GM23338 (cell line): Measurements from ENCODE around the gene EPAS1. TPM values are rescaled to one million over a fixed set of nuclear protein-coding genes. Genes with fewer than 3 reads are reported as not detected.

Source experiments
- ATAC-seq: fragments of 200-7000 bp; cut with Tn5 transposase; 3 replicates; pipeline ENCODE4 v1.9.1; 2020
- DNase-seq: peaks from one replicate; pipeline ENCODE4 v3.0.0-alpha.2; 2015; ENCODE audit warnings: low spot score
- H2AFZ ChIP-seq: fragments of 200-600 bp; sonication (generic); 2 replicates; pipeline ENCODE4 v1.8.0; 2016; ENCODE audit warnings: antibody characterized with exemption, mild to moderate bottlenecking, moderate library complexity
- H3F3A ChIP-seq: fragments of 200-600 bp; sonication (generic); replicated peaks from 2 replicates; pipeline ENCODE4 v1.8.0; 2017; ENCODE audit warnings: antibody characterized with exemption, mixed run types, low read depth
- H3K27ac ChIP-seq: fragments of 200-600 bp; sonication (generic); 2 replicates; pipeline ENCODE4 v1.6.1; 2016; ENCODE audit warnings: low read depth
- H3K27me3 ChIP-seq: fragments of 200-600 bp; sonication (generic); 2 replicates; pipeline ENCODE4 v1.8.0; 2016; ENCODE audit warnings: mild to moderate bottlenecking, mixed run types, moderate library complexity; ENCODE audit not compliant: insufficient read depth
- H3K36me3 ChIP-seq: fragments of 200-600 bp; sonication (generic); 2 replicates; pipeline ENCODE4 v1.8.0; 2016; ENCODE audit warnings: mild to moderate bottlenecking; ENCODE audit not compliant: insufficient read depth
- H3K4me1 ChIP-seq: fragments of 200-600 bp; sonication (generic); 2 replicates; pipeline ENCODE4 v1.8.0; 2016; ENCODE audit warnings: mild to moderate bottlenecking, moderate library complexity; ENCODE audit not compliant: insufficient read depth
- H3K4me2 ChIP-seq: fragments of 200-600 bp; sonication (generic); 2 replicates; pipeline ENCODE4 v1.7.1; 2017; ENCODE audit warnings: mixed run types
- H3K4me3 ChIP-seq: fragments of 200-600 bp; sonication (generic); 2 replicates; pipeline ENCODE4 v1.6.1; 2016; ENCODE audit warnings: mixed run types
- H3K79me2 ChIP-seq: fragments of 200-600 bp; sonication (generic); replicated peaks from 2 replicates; pipeline ENCODE4 v1.8.0; 2017; ENCODE audit warnings: mild to moderate bottlenecking; ENCODE audit not compliant: insufficient read depth
- H3K9me2 ChIP-seq: fragments of 200-600 bp; sonication (generic); 2 replicates; pipeline ENCODE4 v1.8.0; 2017; ENCODE audit not compliant: insufficient read depth
- H4K20me1 ChIP-seq: fragments of 200-600 bp; sonication (generic); replicated peaks from 2 replicates; pipeline ENCODE4 v1.8.0; 2017; ENCODE audit warnings: mild to moderate bottlenecking; ENCODE audit not compliant: insufficient read depth
- H3K27ac Mint-ChIP-seq: 2 replicates; pipeline ENCODE4 v1.8.0; 2020; ENCODE audit warnings: inconsistent platforms, mild to moderate bottlenecking, moderate library complexity, mixed read lengths
- H3K27me3 Mint-ChIP-seq: 3 replicates; pipeline ENCODE4 v1.8.0; 2022; ENCODE audit warnings: low read depth, mild to moderate bottlenecking, moderate library complexity, mixed read lengths, inconsistent platforms; ENCODE audit not compliant: insufficient read depth, poor library complexity
- H3K36me3 Mint-ChIP-seq: 3 replicates; pipeline ENCODE4 v1.8.0; 2021; ENCODE audit warnings: low read depth, mild to moderate bottlenecking, inconsistent platforms, moderate library complexity, mixed read lengths
- H3K4me1 Mint-ChIP-seq: 3 replicates; pipeline ENCODE4 v1.8.0; 2020; ENCODE audit warnings: mild to moderate bottlenecking, inconsistent platforms, mixed read lengths
- H3K4me3 Mint-ChIP-seq: 3 replicates; pipeline ENCODE4 v1.8.0; 2021; ENCODE audit warnings: moderate library complexity, mild to moderate bottlenecking, inconsistent platforms, mixed read lengths
- H3K9me3 Mint-ChIP-seq: 3 replicates; pipeline ENCODE4 v1.8.0; 2020; ENCODE audit warnings: moderate library complexity, mild to moderate bottlenecking, inconsistent platforms, mixed read lengths
- CREB1 ChIP-seq: fragments of 250-450 bp; sonication (Bioruptor Pico); IDR thresholded peaks from 2 replicates; pipeline ENCODE4 v1.5.0; 2020; ENCODE audit warnings: low read depth, mild to moderate bottlenecking, moderate library complexity
- CTCF ChIP-seq, 2 experiments: fragments of 200-600 bp in 1 of 2; sonication (generic) in 1 of 2; conservative IDR thresholded peaks; 2 replicates each; pipeline versions ENCODE4 v1.5.1 to v1.6.1; 2016 to 2017; ENCODE audit warnings: antibody characterized with exemption in 2 of 2, low read depth in 2 of 2, mild to moderate bottlenecking in 2 of 2, moderate library complexity in 1 of 2
- ETS1 ChIP-seq: IDR thresholded peaks from 2 replicates; pipeline ENCODE4 v1.6.1; 2016; ENCODE audit warnings: antibody characterized with exemption
- EZH2 ChIP-seq: fragments of 200-600 bp; sonication (generic); IDR thresholded peaks from one replicate; pipeline ENCODE4 v1.8.0; 2017; ENCODE audit warnings: antibody characterized with exemption, mild to moderate bottlenecking, low read depth; ENCODE audit not compliant: unreplicated experiment
- EZH2phosphoT487 ChIP-seq: fragments of 200-600 bp; sonication (generic); IDR thresholded peaks from one replicate; pipeline ENCODE4 v1.8.1; 2018; ENCODE audit warnings: antibody characterized with exemption; ENCODE audit not compliant: unreplicated experiment
- NANOG ChIP-seq: IDR thresholded peaks from 2 replicates; pipeline ENCODE4 v1.6.1; 2016; ENCODE audit warnings: antibody characterized with exemption, borderline replicate concordance
- REST ChIP-seq: IDR thresholded peaks from one replicate; pipeline ENCODE4 v1.6.1; 2018; ENCODE audit warnings: antibody characterized with exemption; ENCODE audit not compliant: unreplicated experiment
- STAT1 ChIP-seq: IDR thresholded peaks from one replicate; pipeline ENCODE4 v1.6.1; 2016; ENCODE audit warnings: antibody characterized with exemption; ENCODE audit not compliant: unreplicated experiment
- ZNF331 ChIP-seq: fragments of 250-450 bp; sonication (Bioruptor Pico); IDR thresholded peaks from 2 replicates; pipeline ENCODE4 v1.5.0; 2020; ENCODE audit warnings: low read depth, mild to moderate bottlenecking, moderate library complexity
- ZNF462 ChIP-seq: fragments of 250-450 bp; sonication (Bioruptor Pico); IDR thresholded peaks from 2 replicates; pipeline ENCODE4 v1.5.0; 2020; ENCODE audit warnings: mild to moderate bottlenecking, moderate library complexity
- polyA plus RNA-seq: library from polyadenylated mRNA; unstranded; fragments of >200 nt; fragmentation: Nextera tagmentation; extraction: Ambion mirVana; gene quantifications from 2 replicates; pipeline ENCODE4 v1.2.1, GENCODE V29; 2016
- total RNA-seq: library from RNA; depleted of rRNA; stranded (reverse); fragments of >200 nt; shearing (Covaris generic); gene quantifications from 2 replicates; pipeline ENCODE4 v1.2.3, GENCODE V29; 2014

Gene EPAS1
- total and polyA plus RNA-seq, 2 experiments from 2014 or later = 0.68 to 5.4 TPM

- Histone ChIP-seq H3K36me3 (no peaks in the 10 kb centered on the region), H3F3A (no peaks in the 10 kb centered on the region), H3K9me2 (0 out of 2 replicates have a peak, but pooled peaks cover 4% of the 10 kb centered on the region), H3K4me3 (no peak overlapping the region), H3K79me2 (no peaks in the 10 kb centered on the region), H4K20me1 (no peaks in the 10 kb centered on the region), H3K4me2 (no peak overlapping the region), H3K27ac (no peak overlapping the region), H3K27me3 (no peaks in the 10 kb centered on the region), H2AFZ (no peak overlapping the region), H3K4me1 (peaks cover 12% of the 10 kb centered on the region)
- TF ChIP-seq CTCF (conservative IDR thresholded peaks at IDR 0.05; ENCODE audit: low read depth in 2 of 2) (no peak), REST (no peak), EZH2phosphoT487 (no peak), NANOG (no peak), CREB1 (CRISPR knock-in tag) (no peak), ETS1 (no peak), ZNF462 (CRISPR knock-in tag) (no peak), EZH2 (no peak), STAT1 (no peak), ZNF331 (CRISPR knock-in tag) (no peak)
- Mint-ChIP-seq H3K36me3 (no peaks in the 10 kb centered on the region), H3K4me1 (peaks cover 21% of the 10 kb centered on the region), H3K27ac (no peak overlapping the region), H3K4me3 (no peak overlapping the region), H3K27me3 (peaks cover 6% of the 10 kb centered on the region), H3K9me3 (no peaks in the 10 kb centered on the region)
- ATAC-seq = no peak
- DNase-seq = no peak
These were observed 43.7 kb downstream of the EPAS1 start for GRCh38 chr2:46340740-46341420.
